GM12878 (cell line): Measurements from ENCODE around the gene ABCC1.

Source experiments
- CREB1 ChIP-seq: IDR thresholded peaks from 2 replicates; pipeline ENCODE4 v1.6.1; 2012; ENCODE audit warnings: low read depth, mild to moderate bottlenecking, inconsistent platforms
- CTCF ChIP-seq, 3 experiments: IDR thresholded peaks in 2 of 3; conservative IDR thresholded peaks in 1 of 3; 2 replicates each; pipeline ENCODE4 v1.5.1; 2011; ENCODE audit warnings: low read depth in 3 of 3, low read length in 3 of 3, mild to moderate bottlenecking in 3 of 3, control low read depth in 2 of 3, moderate library complexity in 2 of 3, inconsistent platforms in 1 of 3, mixed read lengths in 1 of 3; ENCODE audit not compliant: control insufficient read depth in 2 of 3, insufficient read depth in 1 of 3; ENCODE audit errors: extremely low read depth in 1 of 3
- E2F4 ChIP-seq: IDR thresholded peaks from 2 replicates; pipeline ENCODE4 v1.6.1; 2012; ENCODE audit warnings: low read depth, low read length, improper control_type of control experiment
- EP300 ChIP-seq, 2 experiments: fragments of 150-350 bp in 1 of 2; IDR thresholded peaks; 2 replicates each; pipeline ENCODE4 v1.6.1; 2011 to 2012; ENCODE audit warnings: low read depth in 2 of 2, low read length in 2 of 2, borderline replicate concordance in 1 of 2, improper control_type of control experiment in 1 of 2, inconsistent platforms in 1 of 2; ENCODE audit not compliant: control insufficient read depth in 1 of 2
- EZH2 ChIP-seq: IDR thresholded peaks from 2 replicates; pipeline ENCODE4 v1.6.1; 2012; ENCODE audit warnings: low read depth, mild to moderate bottlenecking, control low read depth, inconsistent platforms, low read length, borderline replicate concordance; ENCODE audit not compliant: control insufficient read depth
- HCFC1 ChIP-seq: fragments of 150-350 bp; IDR thresholded peaks from 2 replicates; pipeline ENCODE4 v1.6.1; 2014; ENCODE audit warnings: low read length
- JUND ChIP-seq: IDR thresholded peaks from 2 replicates; pipeline ENCODE4 v1.6.1; 2012; ENCODE audit warnings: low read depth, mild to moderate bottlenecking, low read length, improper control_type of control experiment, moderate library complexity
- NFYA ChIP-seq: IDR thresholded peaks from 2 replicates; pipeline ENCODE4 v1.6.1; 2011; ENCODE audit warnings: low read depth, mild to moderate bottlenecking, low read length, improper control_type of control experiment, borderline replicate concordance
- NR2C2 ChIP-seq: IDR thresholded peaks from 2 replicates; pipeline ENCODE4 v1.6.1; 2011; ENCODE audit warnings: borderline replicate concordance, low read depth; ENCODE audit not compliant: control insufficient read depth, insufficient read length
- SIN3A ChIP-seq: IDR thresholded peaks from 2 replicates; pipeline ENCODE4 v1.6.1; 2012; ENCODE audit warnings: low read depth, low read length, improper control_type of control experiment
- TCF12 ChIP-seq: IDR thresholded peaks from 2 replicates; pipeline ENCODE4 v1.6.1; 2011; ENCODE audit warnings: low read depth, mild to moderate bottlenecking, low read length
- ZNF384 ChIP-seq: IDR thresholded peaks from 2 replicates; pipeline ENCODE4 v1.6.1; 2012; ENCODE audit warnings: low read depth, mild to moderate bottlenecking, low read length, improper control_type of control experiment, borderline replicate concordance
- TF ChIP-seq, protein P1 (sequence below): fragments of 450-650 bp; IDR thresholded peaks from 2 replicates; pipeline ENCODE4 v1.6.1; 2017; ENCODE audit warnings: mild to moderate bottlenecking

DNA sequence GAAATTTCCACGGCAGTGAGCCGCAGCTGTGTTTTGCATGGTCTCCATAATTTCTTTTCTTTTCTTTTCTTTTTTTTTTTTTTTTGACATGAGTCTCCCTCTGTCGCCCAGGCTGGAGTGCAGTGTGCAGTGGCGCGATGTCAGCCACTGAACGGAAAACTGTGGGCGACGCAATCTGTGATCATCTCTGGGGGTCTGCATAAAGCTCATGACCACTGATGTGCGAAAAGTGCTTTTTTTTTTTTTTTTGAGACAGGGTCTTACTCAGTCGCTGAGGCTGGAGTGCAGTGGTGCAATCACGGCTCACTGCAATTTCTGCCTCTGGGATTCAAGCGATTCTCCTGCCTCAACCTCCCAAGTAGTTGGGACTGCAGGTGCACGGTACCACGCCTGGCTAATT lies 156.2 kb downstream of the ABCC1 start:
- TF ChIP-seq EZH2 (no peak), CTCF (IDR thresholded peaks at IDR 0.05 in 2 of 3, conservative IDR thresholded peaks at IDR 0.05 in 1 of 3; ENCODE audit: control insufficient read depth in 2 of 3, extremely low read depth in 1 of 3, insufficient read depth in 1 of 3, low read depth in 3 of 3, low read length in 3 of 3) (no peak), E2F4 (no peak), EP300 (IDR thresholded peaks at IDR 0.05; ENCODE audit: borderline replicate concordance in 1 of 2, control insufficient read depth in 1 of 2, low read depth in 2 of 2, low read length in 2 of 2) (no peak), JUND (no peak), NR2C2 (no peak), HCFC1 (no peak), CREB1 (no peak), SIN3A (no peak), TCF12 (no peak), ZNF384 (no peak), NFYA (no peak)
- TF ChIP-seq, protein P1, sequence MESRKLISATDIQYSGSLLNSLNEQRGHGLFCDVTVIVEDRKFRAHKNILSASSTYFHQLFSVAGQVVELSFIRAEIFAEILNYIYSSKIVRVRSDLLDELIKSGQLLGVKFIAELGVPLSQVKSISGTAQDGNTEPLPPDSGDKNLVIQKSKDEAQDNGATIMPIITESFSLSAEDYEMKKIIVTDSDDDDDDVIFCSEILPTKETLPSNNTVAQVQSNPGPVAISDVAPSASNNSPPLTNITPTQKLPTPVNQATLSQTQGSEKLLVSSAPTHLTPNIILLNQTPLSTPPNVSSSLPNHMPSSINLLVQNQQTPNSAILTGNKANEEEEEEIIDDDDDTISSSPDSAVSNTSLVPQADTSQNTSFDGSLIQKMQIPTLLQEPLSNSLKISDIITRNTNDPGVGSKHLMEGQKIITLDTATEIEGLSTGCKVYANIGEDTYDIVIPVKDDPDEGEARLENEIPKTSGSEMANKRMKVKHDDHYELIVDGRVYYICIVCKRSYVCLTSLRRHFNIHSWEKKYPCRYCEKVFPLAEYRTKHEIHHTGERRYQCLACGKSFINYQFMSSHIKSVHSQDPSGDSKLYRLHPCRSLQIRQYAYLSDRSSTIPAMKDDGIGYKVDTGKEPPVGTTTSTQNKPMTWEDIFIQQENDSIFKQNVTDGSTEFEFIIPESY, result no peak
